Measurements from ENCODE around the gene ZNFX1.

The ZNFX1 gene

GRCh38 chr20:49267327-49267726, 10.5 kb downstream of the ZNFX1 start:
- no peaks in the 10 kb centered on the region for H3K27me3 Mint-ChIP-seq
- peak overlapping the region; percentile 67 for H3K4me3 Mint-ChIP-seq
- peak overlapping the region; percentile 76 for H3K27ac Mint-ChIP-seq
- peaks cover 92% of the 10 kb centered on the region for H3K36me3 Mint-ChIP-seq (ENCODE audit: low read depth)
- no peaks in the 10 kb centered on the region for H3K9me3 Mint-ChIP-seq
- H3K4me1 Mint-ChIP-seq (ENCODE audit: low read depth): peaks cover 56% of the 10 kb centered on the region
- intact Hi-C loops (cut with micrococcal nuclease): no loop called here

- Mint-ChIP-seq H3K27me3 (no peaks in the 10 kb centered on the region), H3K27ac (no peak overlapping the region), H3K4me3 (no peak overlapping the region), H3K4me1 (ENCODE audit: low read depth) (peaks cover 13% of the 10 kb centered on the region), H3K36me3 (ENCODE audit: low read depth) (peaks cover 95% of the 10 kb centered on the region), H3K9me3 (no peaks in the 10 kb centered on the region)
- intact Hi-C loops (cut with micrococcal nuclease): no loop called here
Observed at GRCh38 chr20:49262444-49262843, 15.4 kb downstream of the ZNFX1 start.

GRCh38 chr20:49261173-49261572, 16.7 kb downstream of the ZNFX1 start:
- Mint-ChIP-seq H3K27me3 (no peaks in the 10 kb centered on the region), H3K27ac (no peak overlapping the region), H3K4me1 (ENCODE audit: low read depth) (peaks cover 6% of the 10 kb centered on the region), H3K4me3 (no peak overlapping the region), H3K9me3 (no peaks in the 10 kb centered on the region), H3K36me3 (ENCODE audit: low read depth) (peaks cover 100% of the 10 kb centered on the region)
- intact Hi-C loops (cut with micrococcal nuclease): no loop called here

GRCh38 chr20:49260218-49260617, 17.6 kb downstream of the ZNFX1 start:
- Mint-ChIP-seq H3K27me3 (no peaks in the 10 kb centered on the region), H3K27ac (no peak overlapping the region), H3K4me3 (no peak overlapping the region), H3K36me3 (ENCODE audit: low read depth) (peaks cover 100% of the 10 kb centered on the region), H3K4me1 (ENCODE audit: low read depth) (no peaks in the 10 kb centered on the region), H3K9me3 (no peaks in the 10 kb centered on the region)
- intact Hi-C loops (cut with micrococcal nuclease): no loop called here

- no peaks in the 10 kb centered on the region for H3K4me1 Mint-ChIP-seq (ENCODE audit: low read depth)
- no peak overlapping the region for H3K27ac Mint-ChIP-seq
- H3K36me3 Mint-ChIP-seq (ENCODE audit: low read depth): peaks cover 100% of the 10 kb centered on the region
- no peak overlapping the region for H3K4me3 Mint-ChIP-seq
- H3K9me3 Mint-ChIP-seq: no peaks in the 10 kb centered on the region
- intact Hi-C loops (cut with micrococcal nuclease): loop anchor here (10.0 kb wide), 1 partner anchor 175 kb away; no protein-coding TSS in a partner anchor
- no peaks in the 10 kb centered on the region for H3K27me3 Mint-ChIP-seq
Observed at GRCh38 chr20:49259799-49260198, 18.1 kb downstream of the ZNFX1 start.

- Mint-ChIP-seq H3K36me3 (ENCODE audit: low read depth) (peaks cover 100% of the 10 kb centered on the region), H3K4me1 (ENCODE audit: low read depth) (no peaks in the 10 kb centered on the region), H3K27ac (no peak overlapping the region), H3K4me3 (no peak overlapping the region), H3K9me3 (no peaks in the 10 kb centered on the region), H3K27me3 (no peaks in the 10 kb centered on the region)
- intact Hi-C loops (cut with micrococcal nuclease): loop anchor here (10.0 kb wide), 1 partner anchor 174 kb away; no protein-coding TSS in a partner anchor
Observed at GRCh38 chr20:49259284-49259683, 18.6 kb downstream of the ZNFX1 start.

- intact Hi-C loops (cut with micrococcal nuclease): loop anchor here (10.0 kb wide), 1 partner anchor 171 kb away; no protein-coding TSS in a partner anchor
- Mint-ChIP-seq H3K27ac (no peak overlapping the region), H3K36me3 (ENCODE audit: low read depth) (peaks cover 100% of the 10 kb centered on the region), H3K4me1 (ENCODE audit: low read depth) (no peaks in the 10 kb centered on the region), H3K9me3 (no peaks in the 10 kb centered on the region), H3K27me3 (no peaks in the 10 kb centered on the region), H3K4me3 (no peak overlapping the region)
Observed at GRCh38 chr20:49256261-49256660, 21.6 kb downstream of the ZNFX1 start.

- peaks cover 6% of the 10 kb centered on the region for H3K4me1 Mint-ChIP-seq (ENCODE audit: low read depth)
- no peaks in the 10 kb centered on the region for H3K27me3 Mint-ChIP-seq
- no peak overlapping the region for H3K27ac Mint-ChIP-seq
- peaks cover 100% of the 10 kb centered on the region for H3K36me3 Mint-ChIP-seq (ENCODE audit: low read depth)
- intact Hi-C loops (cut with micrococcal nuclease): loop anchor here (10.0 kb wide), 1 partner anchor 168 kb away; no protein-coding TSS in a partner anchor
- no peak overlapping the region for H3K4me3 Mint-ChIP-seq
- H3K9me3 Mint-ChIP-seq: no peaks in the 10 kb centered on the region
Observed at GRCh38 chr20:49252556-49253350, 25.1 kb downstream of the ZNFX1 start.

GRCh38 chr20:49248879-49249665, 28.8 kb downstream of the ZNFX1 start:
- no peak overlapping the region for H3K4me3 Mint-ChIP-seq
- H3K4me1 Mint-ChIP-seq (ENCODE audit: low read depth): peaks cover 8% of the 10 kb centered on the region
- H3K9me3 Mint-ChIP-seq: no peaks in the 10 kb centered on the region
- no peak overlapping the region for H3K27ac Mint-ChIP-seq
- no peaks in the 10 kb centered on the region for H3K27me3 Mint-ChIP-seq
- intact Hi-C loops (cut with micrococcal nuclease): loop anchor here (10.0 kb wide), 1 partner anchor 244 kb away; no protein-coding TSS in a partner anchor
- peaks cover 100% of the 10 kb centered on the region for H3K36me3 Mint-ChIP-seq (ENCODE audit: low read depth)

- Mint-ChIP-seq H3K4me3 (no peak overlapping the region), H3K9me3 (no peaks in the 10 kb centered on the region), H3K4me1 (ENCODE audit: low read depth) (peaks cover 8% of the 10 kb centered on the region), H3K27ac (no peak overlapping the region), H3K36me3 (ENCODE audit: low read depth) (peaks cover 100% of the 10 kb centered on the region), H3K27me3 (no peaks in the 10 kb centered on the region)
- intact Hi-C loops (cut with micrococcal nuclease): loop anchor here (10.0 kb wide), 1 partner anchor 244 kb away; no protein-coding TSS in a partner anchor
Observed at GRCh38 chr20:49248301-49248700, 29.6 kb downstream of the ZNFX1 start.

- H3K27ac Mint-ChIP-seq: no peak overlapping the region
- H3K4me1 Mint-ChIP-seq (ENCODE audit: low read depth): peaks cover 8% of the 10 kb centered on the region
- H3K36me3 Mint-ChIP-seq (ENCODE audit: low read depth): peaks cover 100% of the 10 kb centered on the region
Observed at GRCh38 chr20:49247792-49248191, 30.1 kb downstream of the ZNFX1 start.

GRCh38 chr20:49247169-49247723, 30.6 kb downstream of the ZNFX1 start:
- Mint-ChIP-seq H3K36me3 (ENCODE audit: low read depth) (peaks cover 100% of the 10 kb centered on the region), H3K27me3 (no peaks in the 10 kb centered on the region), H3K9me3 (no peaks in the 10 kb centered on the region), H3K4me1 (ENCODE audit: low read depth) (peaks cover 8% of the 10 kb centered on the region), H3K27ac (no peak overlapping the region), H3K4me3 (no peak overlapping the region)
- intact Hi-C loops (cut with micrococcal nuclease): loop anchor here (10.0 kb wide), 1 partner anchor 242 kb away; no protein-coding TSS in a partner anchor

More at GRCh38 chr20:49247792-49248191, 30.1 kb downstream of the ZNFX1 start:
- Mint-ChIP-seq H3K9me3 (no peaks in the 10 kb centered on the region), H3K27me3 (no peaks in the 10 kb centered on the region), H3K4me3 (no peak overlapping the region)
- intact Hi-C loops (cut with micrococcal nuclease): loop anchor here (10.0 kb wide), 1 partner anchor 243 kb away; no protein-coding TSS in a partner anchor

GRCh38 chr20:49245921-49246740, 31.7 kb downstream of the ZNFX1 start:
- Mint-ChIP-seq H3K4me1 (ENCODE audit: low read depth) (peaks cover 8% of the 10 kb centered on the region), H3K9me3 (no peaks in the 10 kb centered on the region), H3K27ac (no peak overlapping the region), H3K36me3 (ENCODE audit: low read depth) (peaks cover 100% of the 10 kb centered on the region), H3K4me3 (no peak overlapping the region), H3K27me3 (no peaks in the 10 kb centered on the region)
- intact Hi-C loops (cut with micrococcal nuclease): loop anchor here (10.0 kb wide), 1 partner anchor 241 kb away; no protein-coding TSS in a partner anchor
